SK-N-SH (cell line): ENCODE results near the gene GSK3A.

Experiments
- CTCF ChIP-seq: fragments of 200-600 bp; sonication (generic); IDR thresholded peaks from 2 replicates; pipeline ENCODE4 v1.6.1; 2017; ENCODE audit warnings: antibody characterized with exemption, mild to moderate bottlenecking, moderate library complexity
- TF ChIP-seq, protein P1 (sequence below): IDR thresholded peaks from 2 replicates; pipeline ENCODE4 v1.6.1; 2012; ENCODE audit warnings: mild to moderate bottlenecking, low read depth, low read length, moderate library complexity

DNA sequence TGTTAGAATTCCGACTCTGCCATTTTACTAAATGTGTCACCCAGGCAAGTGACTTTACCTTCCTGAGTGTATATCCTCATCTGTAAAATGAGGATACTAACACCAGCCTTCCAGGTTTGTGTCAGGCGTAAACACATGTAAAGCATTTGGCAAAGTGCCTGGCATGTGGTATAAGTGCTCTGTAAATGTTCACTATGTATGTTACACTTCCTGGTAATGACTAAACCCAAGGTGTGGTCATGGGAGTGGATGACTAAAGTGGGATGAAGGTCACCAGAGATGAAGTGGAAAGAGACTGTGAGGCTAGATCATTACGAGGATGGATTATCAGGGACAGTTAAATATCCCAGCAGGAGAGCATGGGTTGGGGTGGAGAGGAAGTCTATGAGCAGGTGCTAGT is 50.5 kb downstream of the GSK3A start:
- TF ChIP-seq, protein P1, sequence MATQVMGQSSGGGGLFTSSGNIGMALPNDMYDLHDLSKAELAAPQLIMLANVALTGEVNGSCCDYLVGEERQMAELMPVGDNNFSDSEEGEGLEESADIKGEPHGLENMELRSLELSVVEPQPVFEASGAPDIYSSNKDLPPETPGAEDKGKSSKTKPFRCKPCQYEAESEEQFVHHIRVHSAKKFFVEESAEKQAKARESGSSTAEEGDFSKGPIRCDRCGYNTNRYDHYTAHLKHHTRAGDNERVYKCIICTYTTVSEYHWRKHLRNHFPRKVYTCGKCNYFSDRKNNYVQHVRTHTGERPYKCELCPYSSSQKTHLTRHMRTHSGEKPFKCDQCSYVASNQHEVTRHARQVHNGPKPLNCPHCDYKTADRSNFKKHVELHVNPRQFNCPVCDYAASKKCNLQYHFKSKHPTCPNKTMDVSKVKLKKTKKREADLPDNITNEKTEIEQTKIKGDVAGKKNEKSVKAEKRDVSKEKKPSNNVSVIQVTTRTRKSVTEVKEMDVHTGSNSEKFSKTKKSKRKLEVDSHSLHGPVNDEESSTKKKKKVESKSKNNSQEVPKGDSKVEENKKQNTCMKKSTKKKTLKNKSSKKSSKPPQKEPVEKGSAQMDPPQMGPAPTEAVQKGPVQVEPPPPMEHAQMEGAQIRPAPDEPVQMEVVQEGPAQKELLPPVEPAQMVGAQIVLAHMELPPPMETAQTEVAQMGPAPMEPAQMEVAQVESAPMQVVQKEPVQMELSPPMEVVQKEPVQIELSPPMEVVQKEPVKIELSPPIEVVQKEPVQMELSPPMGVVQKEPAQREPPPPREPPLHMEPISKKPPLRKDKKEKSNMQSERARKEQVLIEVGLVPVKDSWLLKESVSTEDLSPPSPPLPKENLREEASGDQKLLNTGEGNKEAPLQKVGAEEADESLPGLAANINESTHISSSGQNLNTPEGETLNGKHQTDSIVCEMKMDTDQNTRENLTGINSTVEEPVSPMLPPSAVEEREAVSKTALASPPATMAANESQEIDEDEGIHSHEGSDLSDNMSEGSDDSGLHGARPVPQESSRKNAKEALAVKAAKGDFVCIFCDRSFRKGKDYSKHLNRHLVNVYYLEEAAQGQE: no peak
- TF ChIP-seq CTCF: no peak
